ENCODE results near the gene IGSF8. TPM values are rescaled to one million over a fixed set of nuclear protein-coding genes. Genes with fewer than 3 reads are reported as not detected.

IGSF8 gene
- total RNA-seq, 4 donors from 2014 or later = 35.9 to 89.0 (median 49.5) TPM

GRCh38 chr1:160129558-160129957 is 31.1 kb upstream of the IGSF8 start:
- no peaks in the 10 kb centered on the region for H3K36me3 ChIP-seq
- TF ChIP-seq POLR2A (IDR thresholded peaks at IDR 0.05) = no peak
- TF ChIP-seq POLR2AphosphoS5 (IDR thresholded peaks at IDR 0.05) = no peak
- no peak for TF ChIP-seq EP300 (IDR thresholded peaks at IDR 0.05; ENCODE audit: low read depth)
- TF ChIP-seq CTCF (IDR thresholded peaks at IDR 0.05) = no peak

GRCh38 chr1:160129046-160129445 is 30.6 kb upstream of the IGSF8 start:
- no peak for DNase-seq
- in situ Hi-C loops (cut with MboI; ENCODE audit: low pct_ligation_motif_present in 1 of 4, low pct_unique_long_range_greater_than_20kb in 1 of 4, low sequenced_read_pairs in 3 of 4) = no loop called here
- Histone ChIP-seq H3K4me3 (no peak overlapping the region), H3K4me1 (peaks cover 0 to 13% (median 4%) of the 10 kb centered on the region in 4 donors), H3K27ac (no peak overlapping the region), H3K9me3 (no peaks in the 10 kb centered on the region), H3K36me3 (no peaks in the 10 kb centered on the region), H3K27me3 (no peaks in the 10 kb centered on the region)
- 93% methylated on average over 5 of the region's 5 CpGs; no CpG with 5 or more reads in 1 of the 2 donors for WGBS, 2 donors (ENCODE audit: low coverage in 1 of 2)
- TF ChIP-seq CTCF (IDR thresholded peaks at IDR 0.05) (no peak), POLR2A (IDR thresholded peaks at IDR 0.05) (no peak), POLR2AphosphoS5 (IDR thresholded peaks at IDR 0.05) (no peak), EP300 (IDR thresholded peaks at IDR 0.05; ENCODE audit: low read depth) (no peak)
- intact Hi-C loops (cut with DNase I; ENCODE audit: low total_unique reads) = no loop called here

More at GRCh38 chr1:160129558-160129957, 31.1 kb upstream of the IGSF8 start:
- Histone ChIP-seq H3K4me3 (no peak overlapping the region), H3K4me1 (peaks cover 0 to 9% (median 4%) of the 10 kb centered on the region in 4 donors), H3K27me3 (no peaks in the 10 kb centered on the region), H3K9me3 (no peaks in the 10 kb centered on the region), H3K27ac (no peak overlapping the region)
- in situ Hi-C loops (cut with MboI; ENCODE audit: low pct_ligation_motif_present in 1 of 4, low pct_unique_long_range_greater_than_20kb in 1 of 4, low sequenced_read_pairs in 3 of 4) (no loop called here), intact Hi-C loops (cut with DNase I; ENCODE audit: low total_unique reads) (no loop called here)
- DNase-seq = no peak
- 81% methylated on average over 3 of the region's 3 CpGs; no CpG with 5 or more reads in 1 of the 2 donors for WGBS, 2 donors (ENCODE audit: low coverage in 1 of 2)

GRCh38 chr1:160128636-160129035 is 30.2 kb upstream of the IGSF8 start:
- H3K36me3 ChIP-seq = no peaks in the 10 kb centered on the region
- 89% methylated on average over 18 of the region's 18 CpGs; no CpG with 5 or more reads in 1 of the 2 donors for WGBS, 2 donors (ENCODE audit: low coverage in 1 of 2)
- no peaks in the 10 kb centered on the region for H3K9me3 ChIP-seq
- H3K27me3 ChIP-seq = no peaks in the 10 kb centered on the region
- intact Hi-C loops (cut with DNase I; ENCODE audit: low total_unique reads) (no loop called here), in situ Hi-C loops (cut with MboI; ENCODE audit: low pct_ligation_motif_present in 1 of 4, low pct_unique_long_range_greater_than_20kb in 1 of 4, low sequenced_read_pairs in 3 of 4) (no loop called here)
- TF ChIP-seq CTCF (IDR thresholded peaks at IDR 0.05) = no peak
- TF ChIP-seq POLR2AphosphoS5 (IDR thresholded peaks at IDR 0.05) = no peak
- no peak for TF ChIP-seq EP300 (IDR thresholded peaks at IDR 0.05; ENCODE audit: low read depth)
- TF ChIP-seq POLR2A (IDR thresholded peaks at IDR 0.05) = no peak
- peak overlapping the region in 1 of 4 donors; percentile 12 for H3K27ac ChIP-seq
- no peak for DNase-seq
- peaks cover 0 to 13% (median 4%) of the 10 kb centered on the region in 4 donors for H3K4me1 ChIP-seq
- H3K4me3 ChIP-seq = no peak overlapping the region

GRCh38 chr1:160127865-160128523 is 29.6 kb upstream of the IGSF8 start:
- no peaks in the 10 kb centered on the region for H3K36me3 ChIP-seq
- no peaks in the 10 kb centered on the region for H3K27me3 ChIP-seq
- 62 to 73% methylated on average over 3 to 7 of the region's 7 CpGs for WGBS, 2 donors (ENCODE audit: low coverage in 1 of 2)
- in situ Hi-C loops (cut with MboI; ENCODE audit: low pct_ligation_motif_present in 1 of 4, low pct_unique_long_range_greater_than_20kb in 1 of 4, low sequenced_read_pairs in 3 of 4) = no loop called here
- H3K4me3 ChIP-seq = no peak overlapping the region
- DNase-seq = no peak
- H3K27ac ChIP-seq = peak overlapping the region in 1 of 4 donors; percentile 26
- no peaks in the 10 kb centered on the region for H3K9me3 ChIP-seq
- H3K4me1 ChIP-seq = peaks cover 0 to 13% (median 4%) of the 10 kb centered on the region in 4 donors
- TF ChIP-seq POLR2AphosphoS5 (IDR thresholded peaks at IDR 0.05) (no peak), EP300 (IDR thresholded peaks at IDR 0.05; ENCODE audit: low read depth) (no peak), POLR2A (IDR thresholded peaks at IDR 0.05) (no peak), CTCF (IDR thresholded peaks at IDR 0.05) (no peak)
- intact Hi-C loops (cut with DNase I; ENCODE audit: low total_unique reads) = no loop called here

Measured in transverse colon (tissue), 4 donors.